Measurements from ENCODE around the gene G0S2.

- TF ChIP-seq, protein P1, sequence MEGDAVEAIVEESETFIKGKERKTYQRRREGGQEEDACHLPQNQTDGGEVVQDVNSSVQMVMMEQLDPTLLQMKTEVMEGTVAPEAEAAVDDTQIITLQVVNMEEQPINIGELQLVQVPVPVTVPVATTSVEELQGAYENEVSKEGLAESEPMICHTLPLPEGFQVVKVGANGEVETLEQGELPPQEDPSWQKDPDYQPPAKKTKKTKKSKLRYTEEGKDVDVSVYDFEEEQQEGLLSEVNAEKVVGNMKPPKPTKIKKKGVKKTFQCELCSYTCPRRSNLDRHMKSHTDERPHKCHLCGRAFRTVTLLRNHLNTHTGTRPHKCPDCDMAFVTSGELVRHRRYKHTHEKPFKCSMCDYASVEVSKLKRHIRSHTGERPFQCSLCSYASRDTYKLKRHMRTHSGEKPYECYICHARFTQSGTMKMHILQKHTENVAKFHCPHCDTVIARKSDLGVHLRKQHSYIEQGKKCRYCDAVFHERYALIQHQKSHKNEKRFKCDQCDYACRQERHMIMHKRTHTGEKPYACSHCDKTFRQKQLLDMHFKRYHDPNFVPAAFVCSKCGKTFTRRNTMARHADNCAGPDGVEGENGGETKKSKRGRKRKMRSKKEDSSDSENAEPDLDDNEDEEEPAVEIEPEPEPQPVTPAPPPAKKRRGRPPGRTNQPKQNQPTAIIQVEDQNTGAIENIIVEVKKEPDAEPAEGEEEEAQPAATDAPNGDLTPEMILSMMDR (IDR thresholded peaks at IDR 0.05; ENCODE audit: low read depth, low read length, poor library complexity, severe bottlenecking) = no peak
- TF ChIP-seq EZH2phosphoT487 (IDR thresholded peaks at IDR 0.05; ENCODE audit: borderline replicate concordance, low read length) = no peak
Observed at GRCh38 chr1:209692296-209692695, 17.1 kb downstream of the G0S2 start.
